ENCODE measurements around the gene CHST11.

The CHST11 gene

GRCh38 chr12:104434129-104434528, 22.6 kb upstream of the CHST11 start:
- DNase-seq, result no peak

GRCh38 chr12:104435175-104435574, 21.6 kb upstream of the CHST11 start:
- no peak for DNase-seq

GRCh38 chr12:104435765-104436164, 21.0 kb upstream of the CHST11 start:
- no peak for DNase-seq

GRCh38 chr12:104436790-104437189, 20.0 kb upstream of the CHST11 start:
- DNase-seq, result no peak

GRCh38 chr12:104438134-104438533, 18.6 kb upstream of the CHST11 start:
- DNase-seq, result no peak

GRCh38 chr12:104439137-104439536, 17.6 kb upstream of the CHST11 start:
- DNase-seq, result no peak

- no peak for DNase-seq
These were observed 13.7 kb upstream of the CHST11 start for GRCh38 chr12:104443008-104443407.

- no peak for DNase-seq
These were observed 9.9 kb upstream of the CHST11 start for GRCh38 chr12:104446646-104447421.

GRCh38 chr12:104448031-104448430, 8.7 kb upstream of the CHST11 start:
- no peak for DNase-seq

GRCh38 chr12:104448451-104448850, 8.3 kb upstream of the CHST11 start:
- DNase-seq, result no peak

- DNase-seq, result no peak
These were observed 6.0 kb upstream of the CHST11 start for GRCh38 chr12:104450700-104451099.

- DNase-seq, result no peak
These were observed 4.7 kb upstream of the CHST11 start for GRCh38 chr12:104452087-104452486.

GRCh38 chr12:104453133-104453532, 3.6 kb upstream of the CHST11 start:
- no peak for DNase-seq

GRCh38 chr12:104454997-104455396, 1.8 kb upstream of the CHST11 start:
- no peak for DNase-seq

GRCh38 chr12:104455578-104456416, 951 bp upstream of the CHST11 start:
- no peak for DNase-seq

- DNase-seq, result peak; percentile 20 to 85
These were observed 400 bp downstream of the CHST11 start for GRCh38 chr12:104456950-104457745.

GRCh38 chr12:104457746-104458693, 1.3 kb downstream of the CHST11 start:
- no peak for DNase-seq

GRCh38 chr12:104458694-104459367, 2.1 kb downstream of the CHST11 start:
- DNase-seq, result no peak

GRCh38 chr12:104459368-104459909, 2.7 kb downstream of the CHST11 start:
- DNase-seq, result no peak

GRCh38 chr12:104460041-104460719, 3.4 kb downstream of the CHST11 start:
- no peak for DNase-seq
